GM18909 (cell line): ENCODE data around the gene FGD6.
"Not testable (repeated sequence)": the region's sequence is repeated elsewhere in the genome, so short reads cannot be mapped to it uniquely, and the experiment has no call there.

Experiments used
- ATAC-seq: cut with Tn5 transposase; IDR thresholded peaks from one replicate; pipeline ENCODE4 v1.9.1; 2021; ENCODE audit warnings: mild to moderate bottlenecking; ENCODE audit not compliant: unreplicated experiment, poor library complexity

Gene FGD6

DNA sequence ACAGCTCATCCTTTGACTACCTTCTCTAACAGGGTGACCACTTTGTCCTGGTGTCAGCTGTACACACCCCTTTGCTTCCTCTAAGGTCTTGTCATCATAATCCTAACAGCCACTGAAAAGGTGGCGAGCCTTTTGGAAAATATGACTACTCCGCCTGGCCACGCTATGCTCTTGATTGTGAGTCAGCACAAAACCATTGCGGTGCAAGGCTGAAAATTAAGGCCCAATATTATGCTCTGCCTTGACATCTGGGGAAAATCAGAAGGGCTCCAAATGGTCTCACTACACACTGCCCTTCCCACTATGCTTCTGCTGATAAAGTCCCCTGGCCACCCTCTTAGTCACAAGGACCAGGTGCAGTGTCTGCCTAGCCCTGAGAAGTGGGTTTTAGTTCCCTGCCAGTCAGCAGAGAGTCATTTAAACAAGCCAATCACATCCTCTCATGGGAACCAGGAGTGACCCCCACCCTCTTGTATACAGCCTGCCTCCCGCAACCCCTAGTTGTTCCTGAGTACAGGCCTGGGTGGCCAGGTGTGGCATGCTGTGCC lies 34.3 kb downstream of the FGD6 start:
- ATAC-seq, result no peak

DNA sequence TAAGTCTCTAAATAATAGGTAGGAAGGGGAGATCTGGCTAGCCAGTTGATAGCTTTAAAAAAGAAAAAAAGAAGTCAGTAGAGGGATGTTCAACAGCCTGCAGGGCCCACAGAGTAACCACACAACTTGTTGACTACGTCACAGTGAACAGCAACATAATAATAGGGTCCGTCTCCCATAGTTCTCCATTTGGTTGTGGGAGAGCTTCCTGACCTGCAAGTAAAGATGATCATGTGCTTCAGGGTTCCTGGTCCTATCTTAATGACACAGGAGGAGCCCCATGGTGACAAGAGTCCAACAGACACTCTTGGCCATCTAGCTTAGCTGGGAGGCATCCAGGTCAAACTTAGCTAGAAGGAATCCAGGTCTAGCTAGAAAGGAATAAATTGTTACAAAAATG lies 36.2 kb downstream of the FGD6 start:
- ATAC-seq, result no peak

DNA sequence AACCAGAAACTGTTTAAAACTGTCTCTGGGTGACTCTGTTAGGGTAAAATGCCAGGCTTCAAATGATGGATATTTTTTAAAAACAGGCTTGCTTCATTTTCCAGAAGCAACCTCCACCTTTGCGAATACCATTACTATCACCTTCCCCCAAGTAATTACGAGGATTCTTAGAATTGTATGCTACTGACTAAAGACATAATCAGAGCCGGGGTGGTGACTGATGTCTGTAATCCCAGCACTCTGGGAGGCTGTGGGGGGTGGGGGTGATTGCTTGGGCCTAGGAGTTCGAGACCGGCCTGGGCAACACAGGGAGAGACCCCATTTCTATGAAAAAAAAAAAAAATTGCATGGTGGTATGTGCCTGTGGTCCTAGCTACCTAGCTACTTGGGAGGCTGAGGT lies 38.3 kb downstream of the FGD6 start:
- no peak for ATAC-seq

DNA sequence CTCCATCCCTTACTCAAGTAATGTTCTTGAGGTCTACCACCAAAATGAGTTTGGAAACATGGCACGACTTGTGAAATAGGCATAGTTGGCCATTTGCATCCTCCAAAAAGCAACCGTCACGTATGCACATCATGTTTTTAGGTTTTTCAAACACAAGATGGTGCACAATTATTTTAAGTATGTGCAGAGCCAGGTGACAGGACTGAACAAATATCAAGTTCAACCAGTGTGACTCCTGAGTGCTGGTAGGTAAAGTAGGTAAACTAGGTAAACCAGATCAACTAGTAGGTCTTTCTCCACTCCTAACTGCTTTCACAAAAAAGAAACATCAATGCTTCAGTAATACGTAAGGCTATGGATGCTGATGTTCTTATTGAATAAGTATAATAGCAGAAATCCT lies 39.1 kb downstream of the FGD6 start:
- ATAC-seq, result no peak

DNA sequence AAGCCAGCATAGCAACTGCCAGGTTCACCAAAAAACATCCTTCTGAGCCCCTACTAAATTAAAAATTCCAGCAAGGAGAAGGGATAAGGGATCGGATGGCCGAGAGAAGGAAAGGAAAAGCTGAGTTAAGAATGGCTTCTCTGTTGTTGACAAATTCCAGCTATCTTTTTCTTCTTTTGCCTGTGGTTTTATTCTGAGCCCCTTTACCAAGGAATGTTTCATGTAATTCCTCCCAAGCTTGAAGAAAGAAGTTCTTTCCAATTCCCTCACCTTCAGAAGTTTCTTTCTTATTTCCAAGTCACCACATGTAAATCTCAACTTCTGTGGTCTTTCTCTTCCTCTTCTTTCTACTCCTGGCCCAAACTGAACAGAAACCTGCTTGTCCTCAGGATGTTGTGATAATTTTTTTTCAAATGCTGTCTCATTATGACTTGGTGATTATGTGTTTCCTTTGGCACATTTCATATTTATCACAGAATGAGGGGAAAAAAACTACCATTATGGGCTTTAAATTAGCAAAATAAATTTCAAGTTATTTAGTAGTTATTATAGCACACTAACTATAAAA lies 40.0 kb downstream of the FGD6 start:
- no peak for ATAC-seq

DNA sequence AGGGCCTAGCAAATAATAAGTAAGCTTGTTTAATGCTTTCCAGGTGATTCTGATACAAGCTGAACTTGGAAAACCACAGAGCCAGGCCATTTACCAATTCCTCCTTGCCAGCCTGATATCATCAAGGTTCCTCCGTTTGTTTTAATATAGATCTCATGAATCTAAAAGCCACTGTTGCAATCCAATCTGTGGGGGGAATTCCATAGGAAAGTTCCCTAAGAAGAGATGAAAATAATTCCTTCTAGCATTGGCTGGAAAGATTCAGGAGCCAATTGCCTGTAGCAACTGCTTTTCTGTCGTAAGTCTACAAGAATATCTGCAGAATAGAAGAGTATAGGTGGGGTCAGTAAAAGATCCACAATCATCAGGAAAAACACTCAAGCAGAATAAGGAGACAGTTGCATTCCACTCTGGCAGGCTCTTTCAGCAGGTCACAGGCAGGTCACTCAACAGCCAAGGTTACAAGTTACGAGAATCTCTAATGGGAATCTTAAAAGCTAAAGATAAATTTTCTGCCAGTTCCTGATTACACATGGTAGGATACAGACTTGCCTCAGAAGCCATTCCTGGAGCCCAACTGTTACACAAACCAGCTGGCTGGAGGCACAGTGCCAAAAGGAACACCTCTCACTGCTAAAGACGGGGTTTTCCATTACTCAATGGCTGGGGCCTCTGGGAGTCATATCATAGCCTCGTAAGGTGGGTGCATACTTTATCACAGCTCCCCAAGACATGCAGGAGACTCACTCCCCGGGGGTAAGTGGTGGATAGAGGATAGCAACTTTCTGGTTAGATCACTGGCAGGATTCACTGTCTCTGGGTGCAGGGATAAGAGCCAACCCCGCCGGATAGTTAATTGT lies 43.6 kb downstream of the FGD6 start:
- ATAC-seq, result no peak

DNA sequence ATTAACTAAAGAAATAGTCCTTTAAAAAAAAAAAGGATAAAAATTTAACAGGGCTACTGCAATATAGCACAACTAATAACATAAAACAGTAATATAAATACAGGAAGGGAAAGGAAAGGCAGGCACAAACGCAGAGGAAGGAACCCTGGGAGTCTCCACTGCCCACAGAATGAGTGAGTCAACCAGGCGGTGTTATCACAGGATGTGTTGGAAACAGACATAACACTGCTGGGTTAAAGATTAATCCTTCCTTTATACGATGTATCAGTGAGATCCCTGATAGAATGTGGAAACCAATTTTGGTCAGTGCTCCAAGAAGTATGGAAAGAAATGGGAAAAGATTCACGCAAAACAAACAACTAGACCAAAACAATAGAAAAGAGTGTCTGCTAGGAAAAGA lies 47.9 kb downstream of the FGD6 start:
- no peak for ATAC-seq

DNA sequence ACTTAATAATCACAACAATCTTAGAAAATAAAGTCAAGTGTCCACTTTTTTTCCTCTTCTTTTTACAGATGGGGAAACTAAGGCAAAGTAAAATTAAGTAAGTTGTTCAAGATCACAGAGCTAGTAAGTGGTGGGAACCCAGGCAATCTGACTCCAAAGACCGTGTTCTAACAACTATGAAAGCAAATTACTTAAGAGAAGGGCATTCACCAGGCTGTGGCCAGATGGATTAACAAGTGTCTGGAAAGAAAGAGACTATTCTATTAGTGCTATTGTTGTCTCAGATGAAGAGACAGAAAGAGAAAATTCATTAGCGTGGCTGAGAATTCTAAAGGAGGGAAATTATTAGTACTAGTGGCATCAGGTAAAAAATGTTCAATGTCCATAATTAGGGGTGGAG lies 48.5 kb downstream of the FGD6 start:
- no peak for ATAC-seq

DNA sequence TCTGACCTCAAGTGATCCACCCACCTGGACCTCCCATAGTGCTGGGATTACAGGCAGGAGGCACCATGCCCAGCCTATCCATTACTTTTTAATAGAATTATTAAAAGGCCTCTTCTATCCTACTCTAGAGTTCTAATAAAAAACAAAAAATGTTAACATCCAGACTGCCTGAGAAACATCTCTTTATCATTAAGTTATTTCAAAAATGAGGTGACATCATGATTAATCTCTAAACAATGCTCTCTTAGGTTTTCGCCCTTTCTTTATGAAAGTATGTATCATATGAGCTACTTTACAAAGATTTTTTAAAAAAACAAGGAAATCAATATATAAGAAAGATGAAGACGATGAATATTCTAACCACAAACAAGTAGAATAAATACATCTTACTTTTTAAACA lies 52.6 kb downstream of the FGD6 start:
- ATAC-seq, result no peak

DNA sequence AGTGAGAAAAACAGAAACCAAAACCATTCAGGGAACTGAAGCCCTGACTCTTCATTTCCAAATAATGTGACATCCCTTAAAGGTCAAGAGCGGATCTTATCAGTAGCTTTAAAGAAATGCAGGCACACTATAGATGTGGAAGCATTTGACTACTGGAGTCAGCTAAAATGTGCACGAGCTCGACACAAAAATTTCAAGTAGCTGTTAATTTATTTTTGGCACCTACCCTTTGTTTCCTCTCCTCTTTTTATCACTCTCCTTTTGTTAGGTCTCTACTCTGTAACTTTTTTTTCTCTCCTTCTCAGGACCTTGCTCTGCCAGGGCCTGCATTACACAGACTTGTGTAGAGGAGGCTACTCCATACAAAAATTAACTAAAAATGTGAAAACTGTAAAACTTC lies 58.3 kb downstream of the FGD6 start:
- no peak for ATAC-seq

DNA sequence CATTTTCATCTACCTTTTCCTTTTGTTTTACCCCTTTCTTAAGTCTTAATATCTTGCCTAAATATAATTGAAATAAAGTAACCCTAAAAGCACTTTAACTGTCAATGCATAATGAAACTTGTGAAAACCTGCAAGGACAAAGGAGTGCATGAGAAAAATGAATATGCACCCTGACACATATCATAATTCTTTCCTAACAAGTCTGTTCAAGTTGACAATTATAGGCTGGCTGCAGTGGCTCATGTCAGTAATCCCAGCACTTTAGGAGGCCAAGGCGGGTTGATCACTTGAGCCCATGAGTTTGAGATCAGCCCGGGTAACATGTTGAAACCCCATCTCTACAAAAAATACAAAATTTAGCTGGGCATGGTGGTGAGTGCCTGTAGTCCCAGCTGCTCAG lies 65.4 kb downstream of the FGD6 start:
- ATAC-seq, result no peak

DNA sequence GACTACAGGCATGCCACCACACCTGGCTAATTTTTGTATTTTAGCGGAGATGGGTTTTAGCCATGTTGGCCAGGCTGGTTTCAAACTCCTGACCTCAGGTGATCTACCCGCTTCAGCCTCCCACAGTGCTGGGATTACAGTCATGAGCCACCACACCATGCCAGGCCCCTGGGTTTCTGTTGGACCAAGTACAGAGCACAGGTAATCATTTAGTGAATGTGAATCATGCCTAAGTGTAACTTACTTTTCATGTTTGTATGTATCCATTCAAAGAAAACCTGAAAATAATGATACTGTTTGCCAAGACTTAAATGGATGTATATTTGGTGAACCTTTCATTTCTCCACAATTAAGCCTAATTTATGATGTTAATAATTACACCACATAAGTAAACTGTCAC lies 65.9 kb downstream of the FGD6 start:
- no peak for ATAC-seq

DNA sequence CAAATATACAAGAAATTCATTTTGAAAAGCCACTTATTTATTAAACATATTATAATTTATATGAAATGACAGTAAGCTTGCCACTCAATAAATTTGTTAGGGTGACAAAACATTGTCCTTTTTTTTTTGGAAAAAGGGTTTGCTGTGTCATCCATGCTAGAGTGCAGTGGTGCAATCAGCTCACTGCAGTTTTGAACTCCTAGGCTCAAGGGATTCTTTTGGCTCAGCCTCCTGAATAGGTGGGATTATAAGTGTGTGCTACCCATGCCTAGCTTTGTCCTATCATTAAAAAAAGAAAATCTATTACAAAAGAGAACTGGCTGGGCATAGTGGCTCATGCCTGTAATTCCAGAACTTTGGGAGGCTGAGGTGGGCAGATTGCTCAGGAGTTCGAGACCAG lies 66.8 kb downstream of the FGD6 start:
- no peak for ATAC-seq

DNA sequence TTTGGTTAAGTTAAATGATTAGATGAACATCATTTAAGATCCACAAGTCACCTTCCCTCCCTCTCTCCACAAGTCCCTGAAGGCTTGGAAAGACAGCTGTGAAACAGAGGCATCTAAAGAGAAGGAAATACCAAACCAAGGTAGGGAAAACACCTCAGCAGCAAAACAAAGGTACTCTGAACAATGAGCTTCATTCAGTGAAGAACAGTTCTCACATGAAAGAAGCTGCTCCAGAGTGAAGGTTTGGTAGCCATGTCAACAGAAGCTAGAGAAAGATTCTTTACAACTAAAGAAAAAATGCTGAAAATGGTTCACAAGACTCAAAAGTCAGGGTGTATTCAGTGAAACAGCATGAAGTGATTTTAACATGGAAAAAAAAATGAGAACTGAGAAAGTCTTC lies 69.4 kb downstream of the FGD6 start:
- ATAC-seq, result no peak

DNA sequence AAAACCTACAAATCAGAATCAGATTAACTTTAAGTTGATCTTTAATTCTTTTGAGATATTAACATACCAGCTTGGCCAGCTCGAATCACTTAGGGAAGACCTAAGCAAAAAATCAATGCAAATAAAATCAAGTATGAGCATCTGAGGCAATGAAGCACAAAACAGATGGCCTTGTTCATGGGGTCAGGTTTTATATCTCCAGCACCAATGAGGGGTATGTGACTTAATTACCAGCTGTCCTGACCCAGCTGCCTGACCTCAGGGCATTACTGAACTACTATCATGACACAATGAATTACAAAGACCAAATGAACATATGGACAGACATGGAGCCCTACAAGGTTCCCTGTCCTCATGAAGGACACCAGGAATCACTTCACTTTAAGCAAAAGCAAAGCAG lies 70.5 kb downstream of the FGD6 start:
- ATAC-seq, result no peak

DNA sequence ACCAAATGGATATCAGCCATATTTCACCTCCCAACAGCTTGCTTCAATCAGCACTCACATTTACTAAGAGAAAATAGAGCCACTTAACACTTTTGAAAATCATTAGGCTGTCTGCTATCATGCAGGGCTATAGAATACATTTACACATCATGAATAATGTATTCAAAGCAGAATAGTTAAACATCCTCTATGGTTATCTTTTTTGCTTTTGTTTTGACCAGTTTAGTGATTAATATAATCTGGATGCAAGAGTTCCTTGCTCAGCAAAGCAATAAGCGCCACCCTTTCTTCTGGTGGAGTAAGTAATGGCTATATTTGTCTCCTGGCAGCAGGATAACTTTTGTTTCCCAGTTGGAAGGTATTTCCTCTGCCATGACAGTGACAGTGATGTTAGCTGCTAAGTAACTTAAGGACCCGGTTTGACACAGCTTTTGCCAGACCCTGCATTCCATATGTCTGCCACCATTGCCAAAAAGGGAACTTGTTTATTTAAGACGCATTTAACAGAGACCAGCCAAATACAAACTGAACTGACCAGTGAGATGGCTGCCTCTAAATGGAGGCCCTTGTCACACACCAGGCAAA lies 73.6 kb downstream of the FGD6 start:
- ATAC-seq, result no peak

DNA sequence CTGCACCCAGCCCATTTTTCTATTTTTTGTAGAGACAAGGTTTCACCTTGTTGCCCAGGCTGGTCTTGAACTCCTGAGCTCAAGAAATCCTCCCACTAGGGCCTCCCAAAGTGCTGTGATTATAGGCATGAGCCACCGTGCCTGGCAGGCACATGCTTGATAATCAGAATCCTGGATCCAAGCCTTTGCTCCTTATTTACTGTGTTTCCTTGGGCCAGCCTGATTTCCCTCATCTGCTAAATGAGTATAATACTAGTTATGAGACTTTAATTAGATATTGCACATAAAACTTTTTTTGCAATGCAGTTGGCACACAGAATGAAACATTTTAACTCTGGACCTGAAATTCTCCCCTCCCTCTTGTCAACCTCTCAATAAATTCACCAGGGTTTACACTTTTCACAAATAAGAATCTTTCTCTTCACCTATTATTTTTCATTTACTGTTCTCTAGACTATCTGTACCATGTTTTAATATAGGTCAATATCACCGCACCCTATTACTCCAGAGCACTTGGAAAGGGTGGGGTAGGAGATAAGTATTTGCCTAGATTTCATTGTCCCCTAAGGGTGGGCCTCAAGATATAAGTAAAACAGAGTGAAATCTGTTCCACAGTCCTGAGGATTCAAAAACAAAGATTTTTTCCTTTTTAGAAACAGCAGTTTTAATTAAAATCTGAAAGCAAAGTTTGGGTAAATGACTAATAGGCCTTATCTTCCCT lies 74.7 kb downstream of the FGD6 start:
- no peak for ATAC-seq

DNA sequence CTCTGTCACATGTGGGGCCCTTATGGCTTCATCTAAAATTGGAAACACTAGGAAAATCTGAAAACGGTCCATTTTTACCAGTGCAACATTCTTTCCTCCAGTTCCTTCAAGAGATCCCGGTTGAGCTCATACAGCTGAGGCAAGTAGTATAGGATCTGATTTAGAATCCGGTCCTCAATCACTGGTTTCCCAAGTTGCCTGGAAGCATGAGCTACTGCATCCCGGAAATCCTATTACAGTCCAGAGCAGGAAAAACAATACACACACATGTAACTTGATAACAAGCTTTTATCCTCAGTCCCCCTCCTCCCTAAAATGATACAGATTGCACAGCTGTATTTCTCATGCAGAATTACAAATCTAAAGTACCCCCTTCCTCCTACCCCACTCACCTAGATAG lies 76.0 kb downstream of the FGD6 start:
- no peak for ATAC-seq

DNA sequence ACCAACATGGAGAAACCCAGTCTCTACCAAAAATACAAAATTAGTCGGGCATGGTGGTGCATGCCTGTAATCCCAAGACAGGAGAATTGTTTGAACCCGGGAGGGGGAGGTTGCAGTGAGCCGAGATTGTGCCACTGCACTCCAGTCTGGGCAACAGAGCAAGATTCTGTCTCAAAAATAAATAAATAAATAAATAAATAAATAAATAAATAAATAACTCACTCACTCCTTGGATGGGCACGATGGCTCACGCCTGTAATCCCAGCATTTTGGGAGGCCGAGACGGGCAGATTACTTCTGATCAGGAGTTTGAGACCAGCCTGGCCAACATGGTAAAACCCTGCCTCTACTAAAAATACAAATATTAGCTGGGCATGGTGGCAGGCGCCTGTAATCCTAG lies 79.2 kb downstream of the FGD6 start:
- not testable (repeated sequence) for ATAC-seq

DNA sequence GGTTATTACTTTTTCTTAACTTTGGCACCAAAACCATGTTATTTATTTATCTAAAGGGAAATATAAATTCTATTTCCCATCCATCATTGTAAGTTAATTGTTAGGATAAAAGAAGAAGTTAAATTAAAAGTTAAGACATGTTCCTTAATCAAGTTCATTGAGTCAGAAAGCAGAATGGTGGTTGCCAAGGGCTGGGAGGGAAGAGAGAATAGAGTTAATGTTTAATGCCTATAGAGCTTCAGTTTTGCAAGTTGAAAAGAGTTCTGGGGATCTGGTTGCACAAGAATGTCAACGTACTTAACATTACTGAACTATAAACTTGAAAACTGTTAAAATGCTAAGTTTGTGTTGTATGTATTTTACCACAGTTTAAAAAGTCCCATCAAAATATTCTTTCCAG lies 80.7 kb downstream of the FGD6 start:
- no peak for ATAC-seq

DNA sequence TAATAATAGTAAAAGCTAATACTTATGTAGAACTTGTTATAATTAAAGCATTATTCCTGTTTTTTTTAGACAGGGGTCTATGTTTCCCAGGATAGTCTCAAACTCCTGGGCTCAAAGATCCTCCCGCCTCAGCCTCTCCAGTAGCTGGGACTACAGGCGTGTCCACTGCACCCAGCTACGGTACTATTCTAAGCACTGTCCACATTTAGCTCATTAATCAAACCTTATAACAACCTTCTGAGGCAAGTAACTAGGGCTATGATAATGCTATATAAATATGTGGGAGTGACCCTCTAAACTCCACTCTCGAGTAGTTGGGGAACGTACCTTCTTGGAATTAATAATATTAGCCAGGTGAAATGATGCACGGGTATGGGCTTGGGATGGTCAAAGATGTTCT lies 83.2 kb downstream of the FGD6 start:
- no peak for ATAC-seq
